Gastrocnemius medialis (tissue), 4 donors: ENCODE results near the gene GRIK2. TPM values are rescaled to one million over a fixed set of nuclear protein-coding genes. Genes with fewer than 3 reads are reported as not detected.
"Not testable (repeated sequence)": the region's sequence is repeated elsewhere in the genome, so short reads cannot be mapped to it uniquely, and the experiment has no call there.

Experiments
- ATAC-seq, 2 donors: fragments of 150-250 bp; one replicate each; pipeline ENCODE4 v1.9.1; 2016
- DNase-seq, 2 donors: peaks; one replicate each; pipeline ENCODE4 v3.0.0-alpha.2; 2019
- H3K27ac ChIP-seq, 4 donors: fragments of 200-600 bp; sonication (generic); 1 replicate in 1 of 4; 2 replicates in 3 of 4; pipeline ENCODE4 v1.5.1; 2016 to 2018; ENCODE audit warnings: mild to moderate bottlenecking in 2 of 4, moderate library complexity in 1 of 4
- H3K27me3 ChIP-seq, 3 donors: fragments of 200-600 bp; sonication (generic) in 2 of 3; 1 replicate in 1 of 3; 2 replicates in 2 of 3; pipeline versions ENCODE4 v1.5.1 to v1.6.0; 2016 to 2019; ENCODE audit warnings: mild to moderate bottlenecking in 1 of 3, moderate library complexity in 1 of 3
- H3K36me3 ChIP-seq, 2 donors: fragments of 200-600 bp; sonication (generic) in 1 of 2; one replicate each; pipeline ENCODE4 v1.5.1; 2017 to 2018
- H3K4me1 ChIP-seq, 2 donors: fragments of 200-600 bp; sonication (generic) in 1 of 2; one replicate each; pipeline ENCODE4 v1.5.1; 2016 to 2017; ENCODE audit warnings: mild to moderate bottlenecking in 2 of 2
- H3K4me3 ChIP-seq, 4 donors: fragments of 200-600 bp; sonication (generic) in 3 of 4; 1 replicate in 1 of 4; 2 replicates in 3 of 4; pipeline ENCODE4 v1.5.1; 2016 to 2019; ENCODE audit warnings: mild to moderate bottlenecking in 2 of 4
- H3K9me3 ChIP-seq, 3 donors: fragments of 200-600 bp; sonication (generic) in 2 of 3; 1 replicate in 1 of 3; 2 replicates in 2 of 3; pipeline ENCODE4 v1.5.1; 2016 to 2019
- CTCF ChIP-seq, 5 experiments: fragments of 450-650 bp in 3 of 5; fragments of 200-600 bp in 2 of 5; sonication (generic) in 2 of 5; IDR thresholded peaks in 4 of 5; conservative IDR thresholded peaks in 1 of 5; 1 replicate in 4 of 5; 2 replicates in 1 of 5; pipeline ENCODE4 v1.5.1; 2016 to 2019; ENCODE audit warnings: antibody characterized with exemption in 5 of 5, mild to moderate bottlenecking in 3 of 5, moderate library complexity in 3 of 5
- POLR2A ChIP-seq, 2 donors: fragments of 450-650 bp; IDR thresholded peaks; one replicate each; pipeline ENCODE4 v1.6.1; 2017; ENCODE audit warnings: antibody characterized with exemption in 2 of 2, mild to moderate bottlenecking in 2 of 2, moderate library complexity in 2 of 2
- in situ Hi-C, 4 donors: fragments of 200-750 bp; cut with MboI; loops; one replicate each; pipeline versions ENCODE4 v1.15.0 to v1.8.0; 2017; ENCODE audit warnings: low sequenced_read_pairs in 4 of 4
- intact Hi-C: fragments of 100-400 bp; cut with DNase I; formaldehyde crosslinking; loops from one replicate; pipeline ENCODE4 v1.15.1; 2023; ENCODE audit warnings: low total_unique reads
- total RNA-seq, 4 donors: library from RNA; depleted of rRNA; stranded (reverse); fragments of >200 nt; gene quantifications; one replicate each; pipeline versions ENCODE4 v1.1.0 to v1.2.3, GENCODE V29; 2016

GRIK2 gene
- total RNA-seq, 4 donors from 2014 or later = 0.39 to 5.1 (median 0.79) TPM

- intact Hi-C loops = no loop called here
- H3K36me3 ChIP-seq = no peaks in the 10 kb centered on the region
- TF ChIP-seq POLR2A (IDR thresholded peaks at IDR 0.05) (no peak), CTCF (IDR thresholded peaks at IDR 0.05 in 4 of 5, conservative IDR thresholded peaks at IDR 0.05 in 1 of 5) (no peak)
- in situ Hi-C loops = no loop called here
- DNase-seq (no peak), ATAC-seq (no peak)
- H3K27ac ChIP-seq = no peak overlapping the region
- no peaks in the 10 kb centered on the region for H3K9me3 ChIP-seq
- H3K4me1 ChIP-seq = no peaks in the 10 kb centered on the region
- H3K4me3 ChIP-seq = no peak overlapping the region
- H3K27me3 ChIP-seq = no peaks in the 10 kb centered on the region
Observed at GRCh38 chr6:101614774-101615173, 221.3 kb downstream of the GRIK2 start.

GRCh38 chr6:101626269-101626668, 232.8 kb downstream of the GRIK2 start:
- no peak for DNase-seq
- Histone ChIP-seq H3K27ac (no peak overlapping the region), H3K27me3 (no peaks in the 10 kb centered on the region), H3K36me3 (no peaks in the 10 kb centered on the region), H3K4me3 (no peak overlapping the region), H3K9me3 (no peaks in the 10 kb centered on the region), H3K4me1 (no peaks in the 10 kb centered on the region)
- in situ Hi-C loops (no loop called here), intact Hi-C loops (no loop called here)
- TF ChIP-seq POLR2A (IDR thresholded peaks at IDR 0.05) (no peak), CTCF (IDR thresholded peaks at IDR 0.05 in 4 of 5, conservative IDR thresholded peaks at IDR 0.05 in 1 of 5) (no peak)
- ATAC-seq = no peak

GRCh38 chr6:101630941-101631340, 237.4 kb downstream of the GRIK2 start:
- intact Hi-C loops = no loop called here
- no peaks in the 10 kb centered on the region for H3K4me1 ChIP-seq
- TF ChIP-seq POLR2A (IDR thresholded peaks at IDR 0.05) (no peak), CTCF (IDR thresholded peaks at IDR 0.05 in 4 of 5, conservative IDR thresholded peaks at IDR 0.05 in 1 of 5) (no peak)
- no peaks in the 10 kb centered on the region for H3K9me3 ChIP-seq
- H3K27ac ChIP-seq = no peak overlapping the region
- in situ Hi-C loops = no loop called here
- no peak overlapping the region for H3K4me3 ChIP-seq
- ATAC-seq (no peak), DNase-seq (no peak)
- no peaks in the 10 kb centered on the region for H3K36me3 ChIP-seq
- H3K27me3 ChIP-seq = no peaks in the 10 kb centered on the region

- DNase-seq (no peak), ATAC-seq (no peak)
- no peaks in the 10 kb centered on the region for H3K9me3 ChIP-seq
- in situ Hi-C loops = no loop called here
- H3K36me3 ChIP-seq = no peaks in the 10 kb centered on the region
- intact Hi-C loops = no loop called here
- no peak overlapping the region for H3K4me3 ChIP-seq
- TF ChIP-seq CTCF (IDR thresholded peaks at IDR 0.05 in 4 of 5, conservative IDR thresholded peaks at IDR 0.05 in 1 of 5) (no peak), POLR2A (IDR thresholded peaks at IDR 0.05) (no peak)
- no peaks in the 10 kb centered on the region for H3K4me1 ChIP-seq
- no peaks in the 10 kb centered on the region for H3K27me3 ChIP-seq
- H3K27ac ChIP-seq = no peak overlapping the region
Observed at GRCh38 chr6:101633081-101633480, 239.6 kb downstream of the GRIK2 start.

- H3K4me1 ChIP-seq, H3K4me3 ChIP-seq, H3K27me3 ChIP-seq, H3K9me3 ChIP-seq, H3K36me3 ChIP-seq, intact Hi-C loops, H3K27ac ChIP-seq, in situ Hi-C loops, DNase-seq, ATAC-seq: not testable (repeated sequence)
Observed at GRCh38 chr6:101638865-101639264, 245.4 kb downstream of the GRIK2 start.
